Choroid plexus epithelial cell (primary cell): Measurements from ENCODE around the gene IKBKE.

Source experiments
- DNase-seq: peaks from one replicate; pipeline ENCODE4 v3.0.0-alpha.2; 2010; ENCODE audit warnings: low read depth
- H3K4me3 ChIP-seq: 2 replicates; pipeline ENCODE4 v1.5.1; 2011; ENCODE audit warnings: low read depth, mild to moderate bottlenecking, control low read depth, low read length, moderate library complexity
- CTCF ChIP-seq: conservative IDR thresholded peaks from 2 replicates; pipeline ENCODE4 v1.5.1; 2011; ENCODE audit warnings: low read depth, mild to moderate bottlenecking, control low read depth, inconsistent platforms, low read length, moderate library complexity

IKBKE gene

GRCh38 chr1:206502403-206502802 lies 32.1 kb downstream of the IKBKE start:
- no peak for DNase-seq
- no peak overlapping the region for H3K4me3 ChIP-seq
- no peak for TF ChIP-seq CTCF

GRCh38 chr1:206502812-206503211 lies 32.5 kb downstream of the IKBKE start:
- no peak overlapping the region for H3K4me3 ChIP-seq
- no peak for TF ChIP-seq CTCF
- peak; percentile 57 for DNase-seq

GRCh38 chr1:206503591-206504362 lies 33.5 kb downstream of the IKBKE start:
- TF ChIP-seq CTCF: no peak
- DNase-seq: peak; percentile 98
- H3K4me3 ChIP-seq: no peak overlapping the region

- no peak for DNase-seq
- no peak overlapping the region for H3K4me3 ChIP-seq
- no peak for TF ChIP-seq CTCF
Measured at GRCh38 chr1:206504363-206504713, 34.1 kb downstream of the IKBKE start.

GRCh38 chr1:206505702-206506355 lies 35.6 kb downstream of the IKBKE start:
- peak; percentile 86 for TF ChIP-seq CTCF
- H3K4me3 ChIP-seq: no peak overlapping the region
- DNase-seq: peak; percentile 76

GRCh38 chr1:206506405-206507283 lies 36.4 kb downstream of the IKBKE start:
- TF ChIP-seq CTCF: no peak
- no peak for DNase-seq
- peak overlapping the region; percentile 61 for H3K4me3 ChIP-seq
